Esophagus muscularis mucosa (tissue), 4 donors: ENCODE results near the gene HCK. TPM values are rescaled to one million over a fixed set of nuclear protein-coding genes. Genes with fewer than 3 reads are reported as not detected.

Experiments used
- DNase-seq: peaks from one replicate; pipeline ENCODE4 v3.0.0-alpha.2; 2017; ENCODE audit errors: extremely low spot score
- H3K27ac ChIP-seq, 4 donors: fragments of 200-600 bp; sonication (generic); replicated peaks in 1 of 4; 1 replicate in 3 of 4; 2 replicates in 1 of 4; pipeline ENCODE4 v1.5.1; 2016 to 2019; ENCODE audit warnings: mild to moderate bottlenecking in 1 of 4
- H3K27me3 ChIP-seq, 4 donors: fragments of 200-600 bp; sonication (generic); one replicate each; pipeline versions ENCODE4 v1.5.1 to v1.6.0; 2016 to 2019
- H3K36me3 ChIP-seq, 4 donors: fragments of 200-600 bp; sonication (generic); one replicate each; pipeline ENCODE4 v1.5.1; 2016 to 2019
- H3K4me1 ChIP-seq, 4 donors: fragments of 200-600 bp; sonication (generic); one replicate each; pipeline ENCODE4 v1.5.1; 2016 to 2019
- H3K4me3 ChIP-seq, 4 donors: fragments of 200-600 bp; sonication (generic); 1 replicate in 2 of 4; 2 replicates in 2 of 4; pipeline ENCODE4 v1.5.1; 2016 to 2019; ENCODE audit warnings: mild to moderate bottlenecking in 4 of 4, moderate library complexity in 1 of 4
- H3K9me3 ChIP-seq, 4 donors: fragments of 200-600 bp; sonication (generic); 1 replicate in 3 of 4; 2 replicates in 1 of 4; pipeline ENCODE4 v1.5.1; 2016 to 2019
- EP300 ChIP-seq: sonication (generic); formaldehyde crosslinking; IDR thresholded peaks from one replicate; pipeline ENCODE4 v1.6.1; 2017; ENCODE audit warnings: antibody characterized with exemption
- POLR2A ChIP-seq: fragments of 450-650 bp; IDR thresholded peaks from one replicate; pipeline ENCODE4 v1.6.1; 2017; ENCODE audit warnings: antibody characterized with exemption, moderate library complexity, mild to moderate bottlenecking, low read depth
- POLR2AphosphoS5 ChIP-seq, 2 donors: sonication (generic); formaldehyde crosslinking; IDR thresholded peaks; one replicate each; pipeline ENCODE4 v1.6.1; 2017; ENCODE audit warnings: antibody characterized with exemption in 2 of 2
- WGBS: methylation state at CpG from one replicate; pipeline ENCODE4 v1.1.5; 2018; 5-methylcytosine and 5-hydroxymethylcytosine counted together
- intact Hi-C: fragments of 100-400 bp; cut with DNase I; formaldehyde crosslinking; loops from one replicate; pipeline ENCODE4 v1.15.1; 2023
- total RNA-seq, 4 donors: library from RNA; depleted of rRNA; stranded (reverse); fragments of >200 nt; gene quantifications; one replicate each; pipeline versions ENCODE4 v1.1.0 to v1.2.1, GENCODE V29; 2016
- TF ChIP-seq, protein P1 (sequence below), 3 experiments: fragments of 200-600 bp in 2 of 3; fragments of 450-650 bp in 1 of 3; sonication (generic) in 2 of 3; IDR thresholded peaks; one replicate each; pipeline ENCODE4 v1.5.1; 2017 to 2019; ENCODE audit warnings: antibody characterized with exemption in 3 of 3, mild to moderate bottlenecking in 2 of 3, moderate library complexity in 1 of 3

Gene HCK
- total RNA-seq, 4 donors from 2014 or later = 7.8 to 36.6 (median 11.4) TPM

DNA sequence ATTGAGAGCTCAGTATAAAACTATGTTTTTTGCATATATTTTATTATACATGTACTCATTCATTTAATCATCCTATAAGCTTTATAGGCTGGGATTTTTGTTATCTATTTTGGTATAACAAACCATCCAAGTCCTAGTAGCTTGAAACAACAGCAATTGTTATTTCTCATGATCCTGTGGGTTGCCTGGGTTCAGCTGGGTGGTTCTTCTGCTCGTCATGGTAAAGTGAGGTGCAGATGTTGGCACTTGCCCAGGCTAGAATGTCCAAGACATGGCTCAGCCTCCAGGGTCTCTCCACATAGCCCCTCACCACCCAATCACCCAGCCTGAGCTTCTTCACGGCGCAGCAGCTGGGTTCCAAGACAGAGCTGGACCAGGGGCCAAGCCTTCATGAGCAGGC lies 36.7 kb downstream of the HCK start:
- Histone ChIP-seq H3K9me3 (peaks cover 0 to 3% (median 0%) of the 10 kb centered on the region in 4 donors), H3K36me3 (no peaks in the 10 kb centered on the region), H3K27ac (no peak overlapping the region), H3K4me3 (no peak overlapping the region), H3K27me3 (peaks cover 0 to 6% (median 0%) of the 10 kb centered on the region in 4 donors), H3K4me1 (no peaks in the 10 kb centered on the region)
- intact Hi-C loops = no loop called here
- DNase-seq = no peak
- WGBS = 95% methylated on average over 3 of the region's 3 CpGs
- TF ChIP-seq POLR2A (no peak), EP300 (no peak), POLR2AphosphoS5 (IDR thresholded peaks at IDR 0.05) (no peak)
- TF ChIP-seq, protein P1, sequence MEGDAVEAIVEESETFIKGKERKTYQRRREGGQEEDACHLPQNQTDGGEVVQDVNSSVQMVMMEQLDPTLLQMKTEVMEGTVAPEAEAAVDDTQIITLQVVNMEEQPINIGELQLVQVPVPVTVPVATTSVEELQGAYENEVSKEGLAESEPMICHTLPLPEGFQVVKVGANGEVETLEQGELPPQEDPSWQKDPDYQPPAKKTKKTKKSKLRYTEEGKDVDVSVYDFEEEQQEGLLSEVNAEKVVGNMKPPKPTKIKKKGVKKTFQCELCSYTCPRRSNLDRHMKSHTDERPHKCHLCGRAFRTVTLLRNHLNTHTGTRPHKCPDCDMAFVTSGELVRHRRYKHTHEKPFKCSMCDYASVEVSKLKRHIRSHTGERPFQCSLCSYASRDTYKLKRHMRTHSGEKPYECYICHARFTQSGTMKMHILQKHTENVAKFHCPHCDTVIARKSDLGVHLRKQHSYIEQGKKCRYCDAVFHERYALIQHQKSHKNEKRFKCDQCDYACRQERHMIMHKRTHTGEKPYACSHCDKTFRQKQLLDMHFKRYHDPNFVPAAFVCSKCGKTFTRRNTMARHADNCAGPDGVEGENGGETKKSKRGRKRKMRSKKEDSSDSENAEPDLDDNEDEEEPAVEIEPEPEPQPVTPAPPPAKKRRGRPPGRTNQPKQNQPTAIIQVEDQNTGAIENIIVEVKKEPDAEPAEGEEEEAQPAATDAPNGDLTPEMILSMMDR (IDR thresholded peaks at IDR 0.05) = no peak

DNA sequence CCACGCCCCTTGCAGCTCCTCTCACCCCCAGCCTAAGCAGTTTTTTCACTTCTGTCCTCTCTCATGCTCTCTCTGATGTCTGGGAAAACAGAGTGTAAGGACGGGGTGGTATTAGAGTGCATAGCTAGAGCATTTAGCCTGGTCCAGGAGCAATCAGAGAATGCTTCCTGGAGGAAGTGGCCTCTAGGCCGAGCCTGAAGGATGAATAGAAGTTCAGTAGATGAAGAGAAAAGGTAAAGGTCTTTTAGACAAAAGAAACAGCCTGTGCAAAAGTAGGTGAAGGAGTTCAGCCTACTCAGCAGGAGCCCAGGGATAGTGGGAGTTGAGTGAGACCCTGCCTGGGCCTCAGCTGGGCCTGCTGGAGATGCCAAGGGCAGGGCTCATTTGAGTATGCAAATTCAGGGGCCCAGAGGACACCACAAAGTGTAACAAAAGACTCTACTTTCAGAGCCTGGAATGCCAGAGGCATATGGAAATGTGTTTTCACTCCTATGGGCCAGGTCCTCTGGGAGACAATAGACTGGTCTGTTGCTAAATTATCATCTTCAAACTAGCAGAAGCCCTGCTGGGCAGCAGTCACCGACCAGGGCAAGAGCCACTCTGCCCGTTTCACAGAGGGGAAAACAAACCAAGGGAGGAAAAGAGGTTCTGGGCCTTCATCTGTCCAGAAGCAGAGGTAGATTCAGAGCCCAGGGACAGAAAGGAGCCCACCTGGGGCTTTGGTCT lies 37.8 kb downstream of the HCK start:
- DNase-seq = no peak
- WGBS = 63% methylated on average over 5 of the region's 5 CpGs
- no peaks in the 10 kb centered on the region for H3K36me3 ChIP-seq
- no peak overlapping the region for H3K27ac ChIP-seq
- H3K4me1 ChIP-seq = no peaks in the 10 kb centered on the region
- H3K27me3 ChIP-seq = peaks cover 0 to 8% (median 0%) of the 10 kb centered on the region in 4 donors
- TF ChIP-seq, protein P1 (IDR thresholded peaks at IDR 0.05) = no peak
- no peak for TF ChIP-seq EP300
- peaks cover 0 to 3% (median 0%) of the 10 kb centered on the region in 4 donors for H3K9me3 ChIP-seq
- H3K4me3 ChIP-seq = no peak overlapping the region
- intact Hi-C loops = loop anchor here (10.0 kb wide), 1 partner anchor 235 kb away; no protein-coding TSS in a partner anchor

DNA sequence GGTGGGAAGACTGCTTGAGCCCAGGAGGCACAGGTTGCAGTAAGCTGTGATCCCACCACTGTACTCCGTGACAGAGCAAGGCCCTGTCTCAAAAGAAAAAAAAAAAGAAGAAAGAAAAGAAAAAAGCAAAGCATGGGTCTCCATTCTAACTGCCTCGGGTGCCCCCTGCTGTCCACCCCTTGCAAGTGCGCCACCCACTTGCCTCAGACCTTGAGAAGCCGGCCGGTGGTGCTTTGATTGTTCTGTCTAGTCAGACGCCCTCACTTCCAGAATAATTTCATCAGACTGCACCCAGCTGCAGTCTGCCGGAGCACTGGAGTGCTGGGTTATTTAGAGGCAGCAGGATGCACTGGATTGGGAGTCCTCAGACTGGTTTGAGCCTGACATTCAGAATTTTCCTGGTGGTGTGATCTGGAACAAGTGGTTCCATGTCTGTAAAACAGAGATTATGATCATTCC lies 39.9 kb downstream of the HCK start:
- Histone ChIP-seq H3K36me3 (no peaks in the 10 kb centered on the region), H3K4me3 (no peak overlapping the region), H3K27ac (no peak overlapping the region), H3K27me3 (peaks cover 0 to 8% (median 0%) of the 10 kb centered on the region in 4 donors), H3K4me1 (no peaks in the 10 kb centered on the region), H3K9me3 (peaks cover 0 to 3% (median 0%) of the 10 kb centered on the region in 4 donors)
- DNase-seq = no peak
- TF ChIP-seq POLR2A (no peak), EP300 (no peak)
- TF ChIP-seq, protein P1 (IDR thresholded peaks at IDR 0.05) = peak; percentile 64 to 96 (median 78)
- intact Hi-C loops = loop anchor here (10.0 kb wide), 1 partner anchor 237 kb away; no protein-coding TSS in a partner anchor
- 5% methylated on average over 7 of the region's 7 CpGs for WGBS

DNA sequence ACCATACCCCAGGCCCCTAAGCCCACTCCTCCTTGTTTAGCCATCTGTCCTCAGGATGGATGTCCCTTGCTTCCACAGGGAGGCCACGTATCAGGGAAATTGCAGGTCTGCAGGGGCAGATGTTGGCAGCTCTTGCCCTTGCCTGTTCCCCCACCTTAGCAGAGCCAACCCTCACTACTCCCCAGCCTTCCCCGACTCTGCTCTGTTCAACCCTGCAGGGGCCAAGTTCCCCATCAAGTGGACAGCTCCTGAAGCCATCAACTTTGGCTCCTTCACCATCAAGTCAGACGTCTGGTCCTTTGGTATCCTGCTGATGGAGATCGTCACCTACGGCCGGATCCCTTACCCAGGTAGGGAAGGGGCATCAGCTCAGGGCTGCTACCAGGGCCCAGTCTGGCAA lies 46.7 kb downstream of the HCK start:
- Histone ChIP-seq H3K27ac (no peak overlapping the region), H3K27me3 (peaks cover 0 to 48% (median 2%) of the 10 kb centered on the region in 4 donors), H3K9me3 (no peaks in the 10 kb centered on the region), H3K4me3 (no peak overlapping the region), H3K36me3 (peaks cover 0 to 4% (median 0%) of the 10 kb centered on the region in 4 donors), H3K4me1 (no peaks in the 10 kb centered on the region)
- DNase-seq = no peak
- TF ChIP-seq, protein P1 (IDR thresholded peaks at IDR 0.05) = no peak
- no peak for TF ChIP-seq EP300
- no peak for TF ChIP-seq POLR2AphosphoS5 (IDR thresholded peaks at IDR 0.05)
- no peak for TF ChIP-seq POLR2A
- WGBS = 81% methylated on average over 6 of the region's 6 CpGs
- intact Hi-C loops = loop anchor here (10.0 kb wide), 1 partner anchor 244 kb away; no protein-coding TSS in a partner anchor
